ENCODE data around the gene IQGAP1.

The IQGAP1 gene

GRCh38 chr15:90375071-90375470 is 13.0 kb upstream of the IQGAP1 start:
- Histone ChIP-seq H3K9ac (ENCODE audit: low read depth in 1 of 2, low read length in 2 of 2) (no peak overlapping the region), H3K9me3 (ENCODE audit: control insufficient read depth in 1 of 2, low read length in 2 of 2) (peaks cover 7 to 8% of the 10 kb centered on the region in 2 donors), H3K4me1 (ENCODE audit: control insufficient read depth in 1 of 2, insufficient read depth in 2 of 2, low read length in 2 of 2) (peaks cover 0 to 5% of the 10 kb centered on the region in 2 donors), H3K36me3 (ENCODE audit: control insufficient read depth in 1 of 2, insufficient read depth in 2 of 2, low read length in 2 of 2) (no peaks in the 10 kb centered on the region), H3K27ac (ENCODE audit: low read depth, low read length) (no peak overlapping the region), H3K4me3 (ENCODE audit: low read depth in 1 of 2, low read length in 2 of 2) (no peak overlapping the region), H3K27me3 (ENCODE audit: control insufficient read depth in 1 of 2, insufficient read depth in 2 of 2, low read length in 2 of 2) (no peaks in the 10 kb centered on the region)

GRCh38 chr15:90376789-90377188 is 11.3 kb upstream of the IQGAP1 start:
- Histone ChIP-seq H3K9me3 (ENCODE audit: control insufficient read depth in 1 of 2, low read length in 2 of 2) (peaks cover 7 to 8% of the 10 kb centered on the region in 2 donors), H3K27me3 (ENCODE audit: control insufficient read depth in 1 of 2, insufficient read depth in 2 of 2, low read length in 2 of 2) (no peaks in the 10 kb centered on the region), H3K27ac (ENCODE audit: low read depth, low read length) (no peak overlapping the region), H3K9ac (ENCODE audit: low read depth in 1 of 2, low read length in 2 of 2) (no peak overlapping the region), H3K36me3 (ENCODE audit: control insufficient read depth in 1 of 2, insufficient read depth in 2 of 2, low read length in 2 of 2) (no peaks in the 10 kb centered on the region), H3K4me3 (ENCODE audit: low read depth in 1 of 2, low read length in 2 of 2) (peak overlapping the region in 1 of 2 donors; percentile 1), H3K4me1 (ENCODE audit: control insufficient read depth in 1 of 2, insufficient read depth in 2 of 2, low read length in 2 of 2) (peaks cover 0 to 5% of the 10 kb centered on the region in 2 donors)

- H3K9me3 ChIP-seq (ENCODE audit: control insufficient read depth in 1 of 2, low read length in 2 of 2): peaks cover 7 to 8% of the 10 kb centered on the region in 2 donors
- H3K4me3 ChIP-seq (ENCODE audit: low read depth in 1 of 2, low read length in 2 of 2): no peak overlapping the region
- no peaks in the 10 kb centered on the region for H3K36me3 ChIP-seq (ENCODE audit: control insufficient read depth in 1 of 2, insufficient read depth in 2 of 2, low read length in 2 of 2)
- no peak overlapping the region for H3K27ac ChIP-seq (ENCODE audit: low read depth, low read length)
- no peaks in the 10 kb centered on the region for H3K27me3 ChIP-seq (ENCODE audit: control insufficient read depth in 1 of 2, insufficient read depth in 2 of 2, low read length in 2 of 2)
- H3K4me1 ChIP-seq (ENCODE audit: control insufficient read depth in 1 of 2, insufficient read depth in 2 of 2, low read length in 2 of 2): peaks cover 0 to 5% of the 10 kb centered on the region in 2 donors
- no peak overlapping the region for H3K9ac ChIP-seq (ENCODE audit: low read depth in 1 of 2, low read length in 2 of 2)
Observed at GRCh38 chr15:90379263-90379662, 8.8 kb upstream of the IQGAP1 start.

GRCh38 chr15:90381515-90381914 is 6.5 kb upstream of the IQGAP1 start:
- Histone ChIP-seq H3K27ac (ENCODE audit: low read depth, low read length) (no peak overlapping the region), H3K4me1 (ENCODE audit: control insufficient read depth in 1 of 2, insufficient read depth in 2 of 2, low read length in 2 of 2) (peaks cover 0 to 4% of the 10 kb centered on the region in 2 donors), H3K9ac (ENCODE audit: low read depth in 1 of 2, low read length in 2 of 2) (no peak overlapping the region)

GRCh38 chr15:90382320-90382719 is 5.7 kb upstream of the IQGAP1 start:
- Histone ChIP-seq H3K4me3 (ENCODE audit: low read depth in 1 of 2, low read length in 2 of 2) (no peak overlapping the region), H3K27me3 (ENCODE audit: control insufficient read depth in 1 of 2, insufficient read depth in 2 of 2, low read length in 2 of 2) (no peaks in the 10 kb centered on the region), H3K4me1 (ENCODE audit: control insufficient read depth in 1 of 2, insufficient read depth in 2 of 2, low read length in 2 of 2) (no peaks in the 10 kb centered on the region), H3K9ac (ENCODE audit: low read depth in 1 of 2, low read length in 2 of 2) (no peak overlapping the region), H3K36me3 (ENCODE audit: control insufficient read depth in 1 of 2, insufficient read depth in 2 of 2, low read length in 2 of 2) (no peaks in the 10 kb centered on the region), H3K9me3 (ENCODE audit: control insufficient read depth in 1 of 2, low read length in 2 of 2) (peaks cover 7 to 8% of the 10 kb centered on the region in 2 donors), H3K27ac (ENCODE audit: low read depth, low read length) (no peak overlapping the region)

More at GRCh38 chr15:90381515-90381914, 6.5 kb upstream of the IQGAP1 start:
- H3K9me3 ChIP-seq (ENCODE audit: control insufficient read depth in 1 of 2, low read length in 2 of 2): peaks cover 7 to 8% of the 10 kb centered on the region in 2 donors
- H3K4me3 ChIP-seq (ENCODE audit: low read depth in 1 of 2, low read length in 2 of 2): no peak overlapping the region
- no peaks in the 10 kb centered on the region for H3K36me3 ChIP-seq (ENCODE audit: control insufficient read depth in 1 of 2, insufficient read depth in 2 of 2, low read length in 2 of 2)
- H3K27me3 ChIP-seq (ENCODE audit: control insufficient read depth in 1 of 2, insufficient read depth in 2 of 2, low read length in 2 of 2): no peaks in the 10 kb centered on the region

- no peak overlapping the region for H3K4me3 ChIP-seq (ENCODE audit: low read depth in 1 of 2, low read length in 2 of 2)
- H3K9ac ChIP-seq (ENCODE audit: low read depth in 1 of 2, low read length in 2 of 2): no peak overlapping the region
- H3K27me3 ChIP-seq (ENCODE audit: control insufficient read depth in 1 of 2, insufficient read depth in 2 of 2, low read length in 2 of 2): no peaks in the 10 kb centered on the region
- H3K4me1 ChIP-seq (ENCODE audit: control insufficient read depth in 1 of 2, insufficient read depth in 2 of 2, low read length in 2 of 2): peaks cover 7 to 12% of the 10 kb centered on the region in 2 donors
- peaks cover 4 to 7% of the 10 kb centered on the region in 2 donors for H3K36me3 ChIP-seq (ENCODE audit: control insufficient read depth in 1 of 2, insufficient read depth in 2 of 2, low read length in 2 of 2)
- H3K9me3 ChIP-seq (ENCODE audit: control insufficient read depth in 1 of 2, low read length in 2 of 2): no peaks in the 10 kb centered on the region
- H3K27ac ChIP-seq (ENCODE audit: low read depth, low read length): no peak overlapping the region
Observed at GRCh38 chr15:90386221-90386620, 1.8 kb upstream of the IQGAP1 start.

GRCh38 chr15:90388462-90389380 is 679 bp downstream of the IQGAP1 start:
- Histone ChIP-seq H3K9ac (ENCODE audit: low read depth in 1 of 2, low read length in 2 of 2) (peak overlapping the region; percentile 84 to 95), H3K36me3 (ENCODE audit: control insufficient read depth in 1 of 2, insufficient read depth in 2 of 2, low read length in 2 of 2) (peaks cover 6 to 14% of the 10 kb centered on the region in 2 donors), H3K4me1 (ENCODE audit: control insufficient read depth in 1 of 2, insufficient read depth in 2 of 2, low read length in 2 of 2) (peaks cover 20 to 30% of the 10 kb centered on the region in 2 donors), H3K9me3 (ENCODE audit: control insufficient read depth in 1 of 2, low read length in 2 of 2) (no peaks in the 10 kb centered on the region), H3K27me3 (ENCODE audit: control insufficient read depth in 1 of 2, insufficient read depth in 2 of 2, low read length in 2 of 2) (no peaks in the 10 kb centered on the region), H3K4me3 (ENCODE audit: low read depth in 1 of 2, low read length in 2 of 2) (peak overlapping the region; percentile 68 to 87), H3K27ac (ENCODE audit: low read depth, low read length) (peak overlapping the region; percentile 98)

GRCh38 chr15:90389513-90389912 is 1.5 kb downstream of the IQGAP1 start:
- Histone ChIP-seq H3K9me3 (ENCODE audit: control insufficient read depth in 1 of 2, low read length in 2 of 2) (no peaks in the 10 kb centered on the region), H3K9ac (ENCODE audit: low read depth in 1 of 2, low read length in 2 of 2) (peak overlapping the region; percentile 84 to 95), H3K27me3 (ENCODE audit: control insufficient read depth in 1 of 2, insufficient read depth in 2 of 2, low read length in 2 of 2) (no peaks in the 10 kb centered on the region), H3K27ac (ENCODE audit: low read depth, low read length) (no peak overlapping the region), H3K4me3 (ENCODE audit: low read depth in 1 of 2, low read length in 2 of 2) (peak overlapping the region; percentile 68 to 87), H3K4me1 (ENCODE audit: control insufficient read depth in 1 of 2, insufficient read depth in 2 of 2, low read length in 2 of 2) (peaks cover 23 to 31% of the 10 kb centered on the region in 2 donors), H3K36me3 (ENCODE audit: control insufficient read depth in 1 of 2, insufficient read depth in 2 of 2, low read length in 2 of 2) (peaks cover 6 to 14% of the 10 kb centered on the region in 2 donors)

GRCh38 chr15:90393040-90393439 is 5.0 kb downstream of the IQGAP1 start:
- Histone ChIP-seq H3K4me3 (ENCODE audit: low read depth in 1 of 2, low read length in 2 of 2) (no peak overlapping the region), H3K4me1 (ENCODE audit: control insufficient read depth in 1 of 2, insufficient read depth in 2 of 2, low read length in 2 of 2) (peaks cover 35 to 43% of the 10 kb centered on the region in 2 donors), H3K27ac (ENCODE audit: low read depth, low read length) (no peak overlapping the region), H3K27me3 (ENCODE audit: control insufficient read depth in 1 of 2, insufficient read depth in 2 of 2, low read length in 2 of 2) (no peaks in the 10 kb centered on the region), H3K9me3 (ENCODE audit: control insufficient read depth in 1 of 2, low read length in 2 of 2) (no peaks in the 10 kb centered on the region), H3K36me3 (ENCODE audit: control insufficient read depth in 1 of 2, insufficient read depth in 2 of 2, low read length in 2 of 2) (peaks cover 6 to 14% of the 10 kb centered on the region in 2 donors), H3K9ac (ENCODE audit: low read depth in 1 of 2, low read length in 2 of 2) (no peak overlapping the region)

- Histone ChIP-seq H3K27me3 (ENCODE audit: control insufficient read depth in 1 of 2, insufficient read depth in 2 of 2, low read length in 2 of 2) (no peaks in the 10 kb centered on the region), H3K4me1 (ENCODE audit: control insufficient read depth in 1 of 2, insufficient read depth in 2 of 2, low read length in 2 of 2) (peaks cover 35 to 43% of the 10 kb centered on the region in 2 donors), H3K9ac (ENCODE audit: low read depth in 1 of 2, low read length in 2 of 2) (peak overlapping the region in 1 of 2 donors; percentile 28), H3K27ac (ENCODE audit: low read depth, low read length) (no peak overlapping the region), H3K36me3 (ENCODE audit: control insufficient read depth in 1 of 2, insufficient read depth in 2 of 2, low read length in 2 of 2) (peaks cover 6 to 14% of the 10 kb centered on the region in 2 donors), H3K4me3 (ENCODE audit: low read depth in 1 of 2, low read length in 2 of 2) (peak overlapping the region in 1 of 2 donors; percentile 44), H3K9me3 (ENCODE audit: control insufficient read depth in 1 of 2, low read length in 2 of 2) (no peaks in the 10 kb centered on the region)
Observed at GRCh38 chr15:90394074-90394473, 6.0 kb downstream of the IQGAP1 start.
